T-helper 1 cell treated with Interleukin-12 subunit alpha and Interleukin-12 subunit beta and Interleukin-4 antibody, amounts not matched to agents 30 ng/mL and 1 ng/mL, for 36 hours (primary cell): ENCODE results near the gene ZNF236. TPM values are rescaled to one million over a fixed set of nuclear protein-coding genes. Genes with fewer than 3 reads are reported as not detected.

Experiments used
- intact Hi-C: fragments of 100-400 bp; cut with micrococcal nuclease; formaldehyde crosslinking; loops from one replicate; pipeline ENCODE4 v1.15.1; 2024
- total RNA-seq: library from RNA; stranded (reverse); gene quantifications from 2 replicates; pipeline ENCODE4 v1.2.3, GENCODE V29; 2022

ZNF236 gene
- total RNA-seq, 1 donor from 2014 or later = 23.7 TPM

DNA sequence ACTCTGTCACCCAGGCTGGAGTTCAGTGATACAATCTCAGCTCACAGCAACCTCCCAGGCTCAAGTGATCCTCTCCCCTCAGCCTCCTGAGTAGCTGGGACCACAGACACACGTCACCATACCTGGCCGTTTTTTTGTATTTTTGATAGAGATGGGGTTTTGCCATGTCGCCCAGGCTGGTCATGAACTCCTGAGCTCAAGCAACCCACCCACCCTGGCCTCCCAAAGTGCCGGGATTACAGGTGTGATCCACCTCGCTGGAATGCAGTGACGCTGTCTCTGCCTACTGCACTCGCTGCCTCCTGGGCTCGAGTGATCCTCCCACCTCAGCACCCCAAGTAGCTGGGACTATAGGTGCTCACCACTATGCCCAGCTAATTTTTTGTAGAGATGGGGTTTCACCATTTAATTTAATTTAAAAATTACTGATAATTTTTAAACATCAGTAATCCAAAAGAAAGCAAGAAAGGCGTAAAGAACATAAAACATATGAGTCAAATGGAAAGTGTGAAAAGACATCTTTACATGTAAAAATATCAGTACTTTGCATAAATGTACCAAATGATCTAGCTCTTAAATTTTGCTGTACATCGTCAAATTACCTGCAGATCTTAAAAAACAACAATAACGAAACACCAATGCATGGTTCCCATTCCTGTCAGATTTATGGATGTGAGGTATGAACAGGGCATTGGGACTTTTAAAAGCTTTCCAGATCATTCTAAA is 2.8 kb upstream of the ZNF236 start:
- intact Hi-C loops = loop anchor here (2.0 to 5.0 kb wide), 7 partner anchors 99 to 422 kb away; partner anchors contain the start of gene MBP

DNA sequence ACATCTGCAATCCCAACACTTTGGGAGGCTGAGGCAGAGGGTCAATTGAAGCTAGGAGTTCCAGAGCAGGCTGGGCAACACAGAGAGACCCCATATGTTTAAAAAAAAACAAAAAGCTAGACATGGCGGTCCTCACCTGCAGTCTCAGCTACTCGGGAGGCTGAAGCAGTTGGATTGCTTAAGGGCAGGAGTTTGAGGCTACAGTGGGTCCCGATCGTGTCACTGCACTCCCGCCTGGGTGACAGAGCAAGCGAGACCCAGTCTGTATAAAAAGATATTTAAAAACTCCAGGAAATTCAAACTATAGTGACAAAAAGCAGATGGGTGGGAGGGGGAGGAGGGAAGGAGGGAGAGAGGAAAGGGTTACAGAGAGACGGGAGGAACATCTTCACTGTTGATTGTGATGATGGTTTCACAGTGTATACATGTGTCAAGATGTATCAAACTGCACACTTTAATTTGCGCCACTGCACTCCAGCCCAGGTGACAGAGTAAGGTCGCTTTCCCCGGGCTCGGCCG is 942 bp upstream of the ZNF236 start:
- intact Hi-C loops = loop anchor here (1.0 to 5.0 kb wide), 9 partner anchors 18 to 424 kb away; partner anchors contain the start of gene MBP

GRCh38 chr18:76821875-76822505 is 367 bp upstream of the ZNF236 start:
- intact Hi-C loops = loop anchor here (1.0 to 5.0 kb wide), 12 partner anchors 19 to 1605 kb away; partner anchors contain the start of gene MBP

GRCh38 chr18:76823161-76823538 is 793 bp downstream of the ZNF236 start:
- intact Hi-C loops = loop anchor here (2.0 to 5.0 kb wide), 9 partner anchors 36 to 1606 kb away; partner anchors contain the start of gene MBP

GRCh38 chr18:76823587-76824011 is 1.2 kb downstream of the ZNF236 start:
- intact Hi-C loops = loop anchor here (1.0 to 5.0 kb wide), 10 partner anchors 35 to 1607 kb away; partner anchors contain the start of gene MBP

GRCh38 chr18:76824145-76824676 is 1.9 kb downstream of the ZNF236 start:
- intact Hi-C loops = loop anchor here (1.0 to 5.0 kb wide), 7 partner anchors 98 to 427 kb away; partner anchors contain the start of gene MBP

DNA sequence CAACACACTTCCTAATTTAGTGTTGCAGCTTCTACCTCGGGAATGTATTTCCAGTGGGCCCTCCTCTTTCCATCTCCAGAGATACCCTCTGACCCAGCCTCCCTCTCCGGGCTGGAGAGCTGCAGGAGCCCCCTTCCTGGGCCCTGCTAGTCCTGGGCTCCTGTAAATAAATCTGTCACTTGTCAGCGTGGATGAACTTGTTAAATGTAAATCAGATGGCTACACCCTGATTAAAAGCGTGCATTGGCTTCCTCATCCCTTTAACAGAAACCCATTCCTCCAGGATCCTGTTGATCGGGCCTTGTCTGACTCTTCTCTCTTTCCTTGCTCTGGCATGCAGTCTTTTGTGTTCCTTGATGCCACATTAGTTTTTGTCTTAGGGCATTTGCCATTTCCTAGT is 2.4 kb downstream of the ZNF236 start:
- intact Hi-C loops = loop anchor here (1.0 to 5.0 kb wide), 7 partner anchors 98 to 427 kb away; partner anchors contain the start of gene MBP

DNA sequence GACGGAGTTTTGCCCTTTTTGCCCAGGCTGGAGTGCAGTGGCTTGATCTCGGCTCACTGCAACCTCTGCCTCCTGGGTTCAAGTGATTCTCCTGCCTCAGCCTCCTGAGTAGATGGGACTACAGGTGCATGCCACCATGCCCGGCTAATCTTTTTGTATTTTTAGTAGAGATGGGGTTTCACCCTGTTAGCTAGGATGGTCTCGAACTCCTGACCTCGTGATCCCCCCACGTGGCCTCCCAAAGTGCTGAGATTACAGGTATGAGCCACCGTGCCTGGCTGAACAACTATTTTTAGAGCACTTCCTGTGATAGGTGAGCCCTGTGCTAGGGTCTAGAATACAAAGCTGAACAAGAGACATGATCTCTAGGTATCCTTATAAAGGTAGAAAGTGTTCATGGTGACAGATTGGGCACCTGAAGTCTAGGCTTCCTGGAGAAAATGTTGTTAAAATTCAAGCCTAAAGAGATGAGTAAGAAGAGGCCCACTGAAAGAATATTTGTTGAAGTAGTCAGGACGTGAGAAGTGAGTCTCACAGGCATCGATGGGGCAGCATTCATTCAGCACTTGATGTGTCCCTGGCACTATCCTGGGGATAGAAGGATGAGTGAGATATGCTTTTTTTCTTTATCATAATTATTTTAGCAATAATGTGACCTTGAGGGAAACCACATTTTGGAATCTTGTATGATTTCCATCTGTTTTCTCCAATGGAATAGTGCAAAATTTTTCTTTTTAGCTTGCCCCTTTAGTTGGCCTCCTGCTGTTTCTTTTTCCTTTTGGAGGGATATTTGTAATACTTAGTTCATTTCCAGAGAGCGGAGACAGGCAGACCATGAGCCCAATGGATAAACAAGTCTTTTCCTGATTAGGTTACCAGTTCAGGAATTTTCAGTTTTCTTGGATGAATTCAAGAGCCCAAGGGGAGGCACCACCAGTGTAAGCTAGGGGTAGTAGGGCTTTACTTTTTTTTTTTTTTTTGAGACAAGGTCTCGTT is 5.1 kb downstream of the ZNF236 start:
- intact Hi-C loops = no loop called here

DNA sequence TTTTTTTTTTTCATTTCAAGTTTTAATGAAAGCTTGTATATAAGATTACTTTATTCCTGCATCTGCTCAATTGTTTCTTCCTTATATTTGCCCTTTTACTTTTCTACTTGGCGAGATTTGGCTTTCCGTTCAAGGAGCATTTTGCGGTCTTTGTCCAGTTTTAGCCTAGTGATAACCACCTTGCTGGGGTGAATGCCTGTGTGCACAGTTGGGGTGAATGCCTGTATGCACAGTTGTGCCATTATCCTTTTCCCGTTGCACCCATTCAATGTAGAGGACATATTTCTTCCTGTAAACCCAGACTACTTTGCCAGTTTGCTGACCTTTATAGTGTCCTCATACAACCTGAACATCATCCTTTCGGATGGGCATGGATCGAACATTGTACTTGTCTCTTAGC is 12.0 kb downstream of the ZNF236 start:
- intact Hi-C loops = no loop called here

GRCh38 chr18:76835380-76835779 is 13.0 kb downstream of the ZNF236 start:
- intact Hi-C loops = no loop called here

GRCh38 chr18:76837071-76837470 is 14.7 kb downstream of the ZNF236 start:
- intact Hi-C loops = no loop called here

DNA sequence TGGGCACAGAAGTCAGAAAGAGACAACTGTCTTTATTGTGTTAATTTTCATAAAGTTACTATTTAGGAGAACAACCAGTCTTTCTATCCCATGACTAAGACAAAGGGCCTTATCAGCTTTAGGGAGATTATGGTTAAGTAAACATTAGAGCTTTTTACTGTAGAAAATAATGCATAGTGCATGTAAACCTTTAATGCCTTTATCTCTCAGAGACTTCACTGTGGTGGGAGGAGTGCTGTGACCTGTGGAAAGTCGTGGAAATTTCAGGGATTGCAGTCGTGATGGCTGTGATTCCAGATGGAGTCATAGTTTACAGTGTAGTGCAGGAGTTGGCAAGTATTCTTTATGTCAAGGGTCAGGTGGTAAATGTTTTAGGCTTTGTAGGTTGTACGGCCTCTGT is 15.8 kb downstream of the ZNF236 start:
- intact Hi-C loops = no loop called here

- intact Hi-C loops = no loop called here
Observed at GRCh38 chr18:76839086-76839794, 16.9 kb downstream of the ZNF236 start.

GRCh38 chr18:76842837-76843530 is 20.6 kb downstream of the ZNF236 start:
- intact Hi-C loops = no loop called here

- intact Hi-C loops = no loop called here
Observed at GRCh38 chr18:76844144-76844543, 21.8 kb downstream of the ZNF236 start.

DNA sequence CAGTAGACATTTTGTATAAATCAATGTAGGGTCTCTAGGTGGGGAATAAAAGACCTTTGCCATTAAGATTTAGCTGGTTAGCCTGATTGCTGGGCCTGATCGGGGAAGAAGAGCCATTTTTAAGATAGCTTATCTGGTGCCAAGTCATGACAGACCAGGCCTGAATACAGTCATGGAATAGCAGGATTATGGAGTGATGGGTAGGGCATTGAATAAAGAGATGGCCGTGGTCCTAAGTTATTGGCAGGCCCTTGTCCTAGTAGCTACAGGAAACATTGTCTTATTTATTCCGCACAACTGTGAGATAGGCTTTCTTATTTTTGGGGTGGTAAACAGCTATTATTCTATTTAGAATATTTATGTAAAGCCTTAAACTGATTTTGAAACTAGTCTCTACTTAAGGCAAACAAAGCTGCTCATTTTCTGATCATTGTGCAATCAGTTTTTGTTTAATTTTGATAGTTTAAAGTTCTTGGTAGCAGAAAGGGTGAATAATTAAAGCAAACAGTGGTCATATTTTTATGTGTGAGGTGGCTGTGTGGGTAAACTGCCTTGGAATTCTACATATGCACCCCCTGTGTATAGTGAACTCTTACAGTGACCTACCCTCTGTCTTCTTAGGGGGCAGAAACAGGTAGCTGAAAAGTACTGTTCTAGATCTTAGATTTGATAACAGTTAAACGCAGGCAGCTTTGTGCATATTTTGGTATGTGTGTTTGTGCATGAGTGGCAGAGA is 22.6 kb downstream of the ZNF236 start:
- intact Hi-C loops = no loop called here

DNA sequence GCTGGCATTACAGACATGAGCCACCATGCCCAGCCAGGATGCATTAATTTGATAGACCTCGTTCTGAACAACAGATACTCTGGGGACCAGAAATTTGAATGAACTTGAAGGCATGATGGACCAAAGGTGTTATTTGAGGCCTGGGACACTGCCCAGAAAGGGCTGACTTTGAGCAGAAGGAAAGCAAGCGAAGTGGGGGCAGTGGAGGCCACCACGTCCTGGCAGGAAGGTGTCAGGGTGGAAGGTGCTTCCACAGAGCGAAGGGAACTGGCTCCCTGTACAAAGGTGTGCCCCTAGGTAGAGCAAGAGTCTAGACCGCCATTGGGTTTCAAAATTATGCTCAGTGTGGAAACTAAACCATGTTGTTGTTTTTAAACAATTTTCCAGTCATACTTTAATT is 23.9 kb downstream of the ZNF236 start:
- intact Hi-C loops = no loop called here

GRCh38 chr18:76847916-76848315 is 25.6 kb downstream of the ZNF236 start:
- intact Hi-C loops = no loop called here

DNA sequence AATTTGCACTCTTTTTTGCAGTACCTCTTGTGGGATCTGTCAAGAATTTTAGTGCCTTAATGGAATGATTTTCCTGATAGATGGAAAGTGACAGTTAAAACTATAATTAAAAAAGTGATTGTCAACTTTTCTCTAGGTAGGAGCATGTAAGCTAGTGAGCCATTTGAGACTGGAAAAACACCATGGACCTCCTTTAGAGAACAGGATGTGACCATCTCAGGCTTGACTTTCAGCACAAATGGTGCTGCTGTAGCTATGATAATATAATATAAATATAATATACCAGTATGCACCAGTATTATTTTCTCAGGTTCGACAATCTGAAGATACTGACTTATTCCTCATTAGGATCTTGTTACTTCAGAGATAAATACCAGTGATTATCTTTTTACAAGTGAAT is 27.8 kb downstream of the ZNF236 start:
- intact Hi-C loops = loop anchor here (1.0 kb wide), 1 partner anchor 9 kb away; no protein-coding TSS in a partner anchor
